Loucy (cell line): ENCODE measurements around the gene UBE2Q2.

Experiments
- H2AFZ ChIP-seq: fragments of 200-600 bp; sonication (generic); 2 replicates; pipeline ENCODE4 v1.6.0; 2016; ENCODE audit warnings: antibody characterized with exemption, mild to moderate bottlenecking, low read length, moderate library complexity
- H3F3A ChIP-seq: fragments of 200-600 bp; 2 replicates; pipeline ENCODE4 v1.6.0; 2016; ENCODE audit warnings: antibody characterized with exemption, low read depth, mild to moderate bottlenecking
- H3K27me3 ChIP-seq: fragments of 200-600 bp; sonication (generic); 2 replicates; pipeline ENCODE4 v1.6.1; 2014; ENCODE audit warnings: low read length, mild to moderate bottlenecking; ENCODE audit not compliant: insufficient read depth, poor library complexity, severe bottlenecking
- H3K36me3 ChIP-seq: fragments of 200-600 bp; sonication (generic); 2 replicates; pipeline ENCODE4 v1.6.1; 2016; ENCODE audit warnings: low read length; ENCODE audit not compliant: insufficient read depth
- H3K4me1 ChIP-seq: fragments of 200-600 bp; sonication (generic); 2 replicates; pipeline ENCODE4 v1.5.1; 2014; ENCODE audit warnings: low read length, mild to moderate bottlenecking; ENCODE audit not compliant: insufficient read depth, poor library complexity, severe bottlenecking
- H3K4me2 ChIP-seq: fragments of 200-600 bp; sonication (generic); 2 replicates; pipeline ENCODE4 v1.6.0; 2014; ENCODE audit warnings: antibody characterized with exemption, low read length, low read depth, mild to moderate bottlenecking; ENCODE audit not compliant: poor library complexity, severe bottlenecking
- H3K4me3 ChIP-seq: fragments of 200-600 bp; sonication (generic); 2 replicates; pipeline ENCODE4 v1.5.1; 2014; ENCODE audit warnings: low read length, mild to moderate bottlenecking, mixed read lengths; ENCODE audit not compliant: poor library complexity, severe bottlenecking
- H3K79me2 ChIP-seq: fragments of 200-600 bp; sonication (generic); 2 replicates; pipeline ENCODE4 v1.6.1; 2014; ENCODE audit warnings: low read length; ENCODE audit not compliant: insufficient read depth
- H3K9ac ChIP-seq: fragments of 200-600 bp; sonication (generic); 2 replicates; pipeline ENCODE4 v1.6.0; 2014; ENCODE audit warnings: mild to moderate bottlenecking, low read depth, low read length, moderate library complexity; ENCODE audit not compliant: poor library complexity, severe bottlenecking
- H3K9me2 ChIP-seq: fragments of 200-600 bp; sonication (generic); replicated peaks from 2 replicates; pipeline ENCODE4 v1.6.1; 2016; ENCODE audit warnings: low read depth, low read length, mixed read lengths
- H3K9me3 ChIP-seq: fragments of 200-600 bp; sonication (generic); 2 replicates; pipeline ENCODE4 v1.6.1; 2014; ENCODE audit warnings: mild to moderate bottlenecking, antibody characterized with exemption, low read length, low read depth; ENCODE audit not compliant: insufficient read depth
- H4K20me1 ChIP-seq: fragments of 200-600 bp; sonication (generic); 2 replicates; pipeline ENCODE4 v1.6.0; 2014; ENCODE audit warnings: antibody characterized with exemption, low read length, mild to moderate bottlenecking; ENCODE audit not compliant: insufficient read depth, poor library complexity, severe bottlenecking
- CTCF ChIP-seq: fragments of 200-600 bp; sonication (generic); conservative IDR thresholded peaks from 2 replicates; pipeline ENCODE4 v1.5.1; 2014; ENCODE audit warnings: mild to moderate bottlenecking, antibody characterized with exemption, low read length
- EZH2phosphoT487 ChIP-seq: fragments of 200-600 bp; IDR thresholded peaks from 2 replicates; pipeline ENCODE4 v1.6.1; 2018; ENCODE audit warnings: antibody characterized with exemption, mild to moderate bottlenecking, moderate library complexity, borderline replicate concordance

The UBE2Q2 gene

GRCh38 chr15:75921732-75922703 is 78.8 kb downstream of the UBE2Q2 start:
- H3K27me3 ChIP-seq = no peaks in the 10 kb centered on the region
- no peaks in the 10 kb centered on the region for H3K4me1 ChIP-seq
- H3F3A ChIP-seq = no peaks in the 10 kb centered on the region
- no peaks in the 10 kb centered on the region for H3K79me2 ChIP-seq
- H3K9ac ChIP-seq = no peak overlapping the region
- no peaks in the 10 kb centered on the region for H3K9me3 ChIP-seq
- no peaks in the 10 kb centered on the region for H4K20me1 ChIP-seq
- H2AFZ ChIP-seq = no peak overlapping the region
- TF ChIP-seq EZH2phosphoT487 (no peak), CTCF (peak; percentile 73)
- H3K4me2 ChIP-seq = no peak overlapping the region
- no peaks in the 10 kb centered on the region for H3K9me2 ChIP-seq
- peaks cover 17% of the 10 kb centered on the region for H3K36me3 ChIP-seq
- no peak overlapping the region for H3K4me3 ChIP-seq

- Histone ChIP-seq H3K4me2 (no peak overlapping the region), H3K36me3 (no peaks in the 10 kb centered on the region; the same call in 1 of the 2 replicates), H3K27me3 (no peaks in the 10 kb centered on the region), H4K20me1 (no peaks in the 10 kb centered on the region), H3K79me2 (no peaks in the 10 kb centered on the region), H2AFZ (no peak overlapping the region), H3K9ac (no peak overlapping the region), H3F3A (no peaks in the 10 kb centered on the region), H3K4me3 (no peak overlapping the region), H3K9me3 (no peaks in the 10 kb centered on the region), H3K9me2 (no peaks in the 10 kb centered on the region), H3K4me1 (no peaks in the 10 kb centered on the region)
- no peak for TF ChIP-seq EZH2phosphoT487
- TF ChIP-seq CTCF = no peak
Observed at GRCh38 chr15:75923756-75924155, 80.5 kb downstream of the UBE2Q2 start.

GRCh38 chr15:75924576-75924975 is 81.3 kb downstream of the UBE2Q2 start:
- Histone ChIP-seq H2AFZ (no peak overlapping the region), H3K4me3 (no peak overlapping the region), H3K79me2 (no peaks in the 10 kb centered on the region), H3K9ac (no peak overlapping the region), H3K27me3 (no peaks in the 10 kb centered on the region), H3F3A (peaks cover under 1% of the 10 kb centered on the region; the same call in 1 of the 2 replicates), H3K36me3 (no peaks in the 10 kb centered on the region; the same call in 1 of the 2 replicates), H4K20me1 (no peaks in the 10 kb centered on the region), H3K9me2 (no peaks in the 10 kb centered on the region), H3K9me3 (no peaks in the 10 kb centered on the region), H3K4me2 (no peak overlapping the region), H3K4me1 (no peaks in the 10 kb centered on the region)
- TF ChIP-seq CTCF (no peak), EZH2phosphoT487 (no peak)
